ENCODE results near the gene URM1.

The URM1 gene

DNA sequence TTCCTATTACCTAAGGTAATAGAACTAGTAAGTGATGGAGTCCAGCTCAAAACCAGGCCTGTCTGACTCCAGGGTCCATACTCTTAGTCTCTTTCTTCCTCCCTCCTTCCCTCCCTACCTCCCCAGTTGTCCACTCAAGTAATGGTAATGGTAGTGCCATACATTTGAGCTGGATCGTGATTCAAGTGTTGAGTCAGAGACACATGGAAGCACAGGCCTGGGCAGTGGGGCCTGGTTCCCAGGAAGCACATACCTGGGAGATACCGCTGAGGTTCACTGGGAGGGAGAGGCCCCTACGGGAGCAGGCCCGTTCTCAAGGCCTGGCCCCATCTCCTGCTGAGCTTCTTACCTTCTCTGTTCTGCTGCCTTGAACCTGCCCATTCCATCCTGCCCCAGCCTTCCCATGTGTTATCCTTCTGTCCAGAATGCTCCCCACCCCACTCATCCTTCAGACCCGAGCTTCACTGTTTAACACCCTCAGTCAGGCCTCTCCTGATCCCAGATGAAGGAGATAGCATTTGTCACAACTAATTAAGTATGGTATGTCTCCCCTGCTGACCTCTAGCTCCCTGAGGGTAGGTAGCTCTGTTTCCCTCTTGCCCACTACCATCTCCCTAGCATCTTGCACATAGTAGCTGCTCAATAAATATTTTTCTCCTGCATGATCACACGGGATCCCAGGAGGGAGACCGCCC lies 13.8 kb downstream of the URM1 start:
- no peak for DNase-seq (ENCODE audit: low read depth in 3 of 3, low spot score in 1 of 3)

DNA sequence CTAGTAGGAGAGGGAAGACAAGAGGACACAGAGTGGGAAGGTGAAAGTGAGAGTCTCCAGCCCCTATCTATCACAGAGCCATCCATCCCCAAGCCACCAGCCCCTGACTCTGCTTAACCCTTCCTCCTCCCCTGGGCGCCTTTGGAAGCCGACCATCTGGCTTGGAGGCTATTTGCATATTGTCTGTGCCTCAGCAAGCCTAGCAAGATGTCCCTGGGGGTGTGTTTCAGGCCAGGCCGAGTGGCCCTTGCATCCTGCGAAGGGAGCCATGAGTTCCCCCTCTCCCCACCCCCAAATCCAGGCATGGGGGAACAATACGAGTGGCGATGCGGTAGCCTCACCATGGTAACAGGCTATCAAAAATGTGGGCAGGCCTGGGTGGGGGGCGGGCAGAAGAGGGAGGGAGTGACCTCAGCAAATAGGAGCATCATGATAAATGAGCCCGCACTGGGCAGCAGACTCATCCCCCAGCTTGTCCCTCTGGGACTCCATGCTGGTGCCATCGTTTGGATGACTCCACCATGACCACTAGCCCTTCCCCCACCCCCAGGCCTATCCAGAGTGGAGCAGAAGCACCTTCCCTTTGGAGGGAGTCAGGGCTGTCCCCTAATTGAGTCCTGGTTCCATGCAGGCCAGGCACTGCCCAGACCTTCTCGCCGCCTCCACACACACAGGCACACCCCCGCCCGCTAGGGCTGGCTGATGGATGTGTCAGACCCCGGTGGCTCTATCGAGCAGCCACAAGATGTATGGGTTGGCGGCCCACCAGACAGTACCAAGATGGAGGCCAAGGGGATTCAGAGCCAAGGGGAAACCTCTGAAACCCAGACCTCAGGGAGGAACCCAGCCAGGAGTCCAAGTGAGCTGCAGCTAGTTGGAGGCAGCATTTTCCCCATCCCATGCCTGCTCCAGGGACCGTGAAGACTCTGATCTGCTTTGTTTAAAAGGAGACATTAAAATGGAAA lies 14.6 kb downstream of the URM1 start:
- no peak for DNase-seq (ENCODE audit: low read depth in 3 of 3, low spot score in 1 of 3)

DNA sequence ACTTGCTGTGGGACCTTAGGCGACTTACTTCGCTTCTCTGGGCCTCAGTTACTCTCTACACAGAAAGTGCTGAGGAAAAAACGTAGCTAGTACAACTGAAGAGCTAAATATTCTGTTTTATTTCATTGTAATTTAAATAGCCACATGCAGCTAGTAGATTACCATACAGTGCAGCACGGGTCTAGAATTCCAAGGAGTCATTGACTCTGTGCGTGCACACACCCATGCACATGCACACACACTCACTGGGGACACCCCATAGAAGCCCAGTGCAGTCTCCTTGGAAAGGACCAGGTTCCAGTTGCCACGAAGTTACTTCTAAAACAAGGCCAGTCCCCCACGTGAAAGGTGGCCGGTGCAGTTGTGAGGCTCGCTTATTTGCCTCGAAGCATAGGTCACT lies 17.0 kb downstream of the URM1 start:
- no peak for DNase-seq (ENCODE audit: low read depth in 3 of 3, low spot score in 1 of 3)

DNA sequence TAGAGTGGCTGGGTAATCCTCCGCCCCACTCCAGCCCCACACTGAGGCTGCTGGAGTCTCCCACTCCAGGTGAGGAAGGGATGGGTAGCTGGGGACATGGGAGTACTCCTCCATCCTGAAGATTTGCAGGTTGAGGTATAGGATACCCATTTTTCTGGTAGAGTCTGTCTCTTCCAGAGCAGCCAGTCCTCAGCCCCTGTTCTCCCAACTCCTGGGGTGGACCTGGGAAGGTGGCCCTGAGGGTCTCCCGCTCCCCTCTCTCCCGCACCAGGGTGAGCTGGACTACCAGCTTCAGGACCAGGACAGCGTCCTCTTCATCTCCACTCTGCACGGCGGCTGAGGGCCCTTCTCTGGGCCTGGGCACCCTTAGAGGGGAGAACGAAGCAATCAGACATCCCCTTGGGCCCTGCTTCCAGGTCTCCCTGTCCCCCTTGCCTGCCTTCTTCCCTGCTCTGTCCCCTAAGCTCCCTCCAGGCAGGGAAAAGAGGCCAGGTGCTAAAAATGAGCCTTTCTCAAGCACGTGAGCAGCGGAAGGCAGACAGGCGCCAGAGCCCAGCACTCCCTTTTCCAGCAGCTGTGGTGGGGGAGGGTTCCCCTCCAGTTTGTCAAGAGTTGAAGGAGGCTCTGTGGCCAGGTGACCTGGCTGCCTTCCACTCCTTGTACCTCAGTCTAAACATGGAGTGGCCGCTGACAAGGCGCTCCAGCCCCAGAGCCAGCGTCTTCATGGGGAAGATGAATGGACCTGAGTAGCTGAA lies 18.4 kb downstream of the URM1 start:
- no peak for DNase-seq (ENCODE audit: low read depth in 3 of 3, low spot score in 1 of 3)

DNA sequence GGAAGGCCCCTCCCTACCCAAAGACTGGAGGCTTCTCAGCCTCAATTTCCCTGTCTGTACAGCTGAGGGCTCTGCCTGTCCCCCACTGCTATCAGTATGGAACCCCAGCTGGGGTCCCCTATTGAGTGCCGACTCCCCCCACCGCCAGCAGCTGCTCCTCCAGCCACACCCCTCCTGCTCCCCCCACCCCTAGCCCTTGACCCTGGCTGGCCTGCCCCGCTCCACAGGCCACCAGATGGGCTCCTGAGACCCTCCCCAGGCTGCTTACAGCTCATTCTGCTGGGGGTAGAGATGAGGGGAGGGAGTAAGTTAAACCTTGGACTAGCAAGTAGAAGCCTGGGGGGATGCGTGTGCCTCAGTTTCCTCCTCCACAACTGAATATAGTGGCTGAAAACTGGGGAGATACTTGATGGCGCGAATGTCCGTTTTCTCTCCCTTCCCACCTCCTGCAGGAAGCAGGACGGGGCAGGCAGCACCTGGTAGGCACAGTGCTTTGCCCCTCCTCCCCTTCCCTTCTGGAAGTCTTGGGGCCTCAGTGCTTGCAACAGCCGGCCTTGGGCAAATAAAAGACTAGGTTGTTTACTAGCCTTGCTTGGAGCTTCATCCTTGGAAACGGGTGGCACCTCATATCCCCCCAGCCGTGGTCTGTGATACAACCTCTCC lies 19.1 kb downstream of the URM1 start:
- no peak for DNase-seq (ENCODE audit: low read depth in 3 of 3, low spot score in 1 of 3)

DNA sequence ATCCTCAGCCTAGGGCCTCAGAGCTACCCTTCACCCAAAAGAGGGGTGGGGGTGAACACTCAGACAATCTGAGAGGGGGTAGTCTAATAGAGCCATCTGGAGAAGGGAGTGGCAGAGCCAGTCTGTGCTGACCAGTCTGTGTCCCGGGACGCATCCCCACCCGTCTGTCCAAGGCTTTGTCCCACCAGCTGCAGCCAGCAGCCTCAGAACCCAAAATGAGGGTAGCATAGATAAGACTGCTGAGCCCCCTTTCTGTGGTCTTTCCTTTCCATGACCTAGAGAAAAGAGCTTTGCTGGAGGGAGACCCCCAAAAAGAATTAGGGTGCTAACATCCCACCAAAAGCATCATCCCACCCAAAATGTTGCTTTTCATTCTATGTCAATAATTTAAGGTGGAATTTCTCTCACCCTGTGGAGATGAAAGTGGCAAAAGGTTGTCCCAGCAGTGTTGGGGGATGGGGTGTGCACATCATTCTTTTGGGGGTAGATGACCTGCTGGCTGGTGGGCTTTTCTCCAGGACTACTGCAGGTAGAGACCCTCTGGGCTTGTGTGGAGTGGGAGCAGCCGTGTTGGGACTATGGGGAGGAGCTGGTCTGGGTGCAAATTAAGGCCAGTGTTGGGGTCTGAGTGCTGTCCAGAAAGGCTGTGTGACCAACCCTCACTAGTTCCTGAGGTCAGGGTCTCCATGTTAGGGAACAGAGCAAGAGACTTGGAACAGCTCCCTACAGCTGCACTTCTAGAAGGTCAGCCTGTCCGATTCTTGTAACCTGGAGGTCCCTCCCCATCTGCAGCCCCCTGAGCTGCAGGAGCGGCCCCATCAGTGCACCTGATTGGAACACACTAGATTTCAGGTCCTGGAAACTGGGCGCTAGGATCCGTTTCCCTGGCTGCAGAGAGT lies 19.9 kb downstream of the URM1 start:
- DNase-seq (ENCODE audit: low read depth in 3 of 3, low spot score in 1 of 3): no peak

DNA sequence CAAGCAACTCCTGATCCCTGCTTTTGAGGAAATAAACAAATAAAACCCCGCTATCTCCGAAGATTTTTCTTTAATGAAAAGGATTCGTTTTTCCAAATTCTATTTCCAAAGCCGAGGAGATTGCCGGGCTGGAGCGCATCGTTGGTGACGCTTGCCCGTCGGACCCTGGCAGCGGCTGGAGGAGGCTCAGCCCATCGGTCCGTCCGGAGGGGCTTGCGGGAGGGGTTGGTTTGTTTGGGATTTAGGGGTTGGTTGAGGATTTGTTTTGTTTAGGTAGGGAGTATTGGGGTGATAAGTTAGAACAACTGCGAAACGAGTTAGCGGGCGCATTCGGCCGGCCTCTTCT lies 20.8 kb downstream of the URM1 start:
- no peak for DNase-seq (ENCODE audit: low read depth in 3 of 3, low spot score in 1 of 3)

DNA sequence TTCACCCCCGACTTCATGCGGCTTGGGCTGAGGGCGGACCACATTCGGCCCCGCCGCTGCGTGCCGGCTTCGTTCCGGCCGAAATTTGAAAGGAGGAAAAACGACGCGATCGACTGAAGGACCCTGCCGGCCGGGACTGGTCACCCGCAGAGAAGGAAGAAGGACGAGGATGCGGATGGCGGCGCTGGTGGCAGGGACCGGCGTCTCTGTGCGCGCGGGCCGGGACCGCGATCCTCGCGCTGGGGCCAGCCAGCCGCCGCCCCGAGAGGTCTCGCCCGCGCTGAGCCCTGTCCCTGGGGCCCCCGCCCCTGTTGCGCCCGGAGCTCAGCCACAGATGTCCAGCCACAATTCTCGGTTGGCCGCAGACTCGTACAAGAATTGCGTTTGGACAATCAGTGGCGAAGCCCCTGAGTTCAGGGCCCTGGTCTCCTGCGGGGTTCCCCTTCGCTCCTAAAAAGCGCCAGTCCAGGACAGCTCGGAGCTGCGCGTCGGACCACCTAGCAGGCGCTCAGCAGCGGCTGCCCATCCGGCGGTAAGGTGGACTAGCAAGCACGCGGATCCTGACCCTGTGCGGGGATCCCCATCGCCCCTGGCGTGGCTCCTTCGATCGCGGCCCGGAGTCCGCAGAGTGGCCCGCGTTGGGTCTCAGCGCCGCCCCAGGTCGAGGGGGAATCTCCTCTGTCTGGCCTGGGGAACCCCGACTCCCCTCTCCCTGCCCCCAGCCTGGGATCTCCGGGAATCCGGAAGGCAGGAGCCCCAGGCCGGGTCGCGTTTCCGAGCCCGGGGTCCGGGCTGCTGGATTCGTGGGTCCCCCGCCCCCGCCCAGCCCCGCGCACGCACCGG lies 21.3 kb downstream of the URM1 start:
- DNase-seq (ENCODE audit: low read depth in 3 of 3, low spot score in 1 of 3): no peak

DNA sequence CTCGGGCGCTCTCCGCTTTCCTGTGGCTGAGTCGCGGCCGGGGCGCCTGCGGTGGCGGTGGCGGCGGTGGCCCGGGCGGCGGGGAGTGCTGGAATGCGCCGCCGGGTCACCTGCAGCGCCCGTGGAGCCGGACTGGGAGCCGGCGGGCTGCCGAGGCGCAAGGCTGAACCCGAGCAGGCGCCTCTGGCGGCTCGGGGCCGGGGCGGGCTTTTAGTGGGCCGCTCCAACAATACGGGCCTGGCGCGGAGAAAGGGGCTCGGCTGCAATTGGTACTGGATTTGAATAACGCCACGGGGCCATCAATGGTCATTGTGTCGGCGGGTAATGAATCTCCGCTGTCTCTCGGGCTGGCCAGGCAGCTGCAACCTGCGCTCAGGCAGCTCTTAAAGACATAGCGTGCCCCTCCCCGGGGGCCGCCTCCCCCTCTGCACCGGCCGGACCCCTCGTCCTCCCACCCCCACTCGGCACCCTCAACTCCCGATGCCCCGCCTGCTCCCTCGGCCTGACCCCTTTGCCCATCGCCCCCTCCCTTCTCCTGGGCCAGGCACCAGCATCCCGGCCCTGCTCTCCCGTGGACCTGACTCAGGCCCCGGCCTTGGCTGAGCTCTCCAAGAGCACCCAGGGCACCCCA lies 22.1 kb downstream of the URM1 start:
- no peak for DNase-seq (ENCODE audit: low read depth in 3 of 3, low spot score in 1 of 3)

DNA sequence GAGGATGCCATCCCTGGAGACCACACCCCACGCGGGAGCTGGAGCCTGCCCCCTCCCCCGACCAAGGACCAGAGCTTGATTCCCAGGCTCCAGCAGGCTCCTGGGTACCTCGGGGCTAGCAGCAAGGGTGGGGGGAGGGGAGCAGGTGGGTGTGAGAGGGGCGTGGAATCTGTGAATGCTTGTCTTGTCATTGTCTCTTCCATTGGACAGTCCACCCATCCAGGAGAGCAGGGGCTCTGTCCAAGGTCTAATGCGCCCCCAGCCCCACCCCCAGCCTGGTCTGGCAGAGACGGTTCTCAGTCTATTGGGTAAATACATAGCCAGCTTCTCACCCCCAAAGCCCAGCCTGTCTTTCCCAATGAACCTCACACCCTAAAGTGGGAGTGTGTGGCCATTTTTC lies 22.8 kb downstream of the URM1 start:
- DNase-seq (ENCODE audit: low read depth in 3 of 3, low spot score in 1 of 3): no peak

DNA sequence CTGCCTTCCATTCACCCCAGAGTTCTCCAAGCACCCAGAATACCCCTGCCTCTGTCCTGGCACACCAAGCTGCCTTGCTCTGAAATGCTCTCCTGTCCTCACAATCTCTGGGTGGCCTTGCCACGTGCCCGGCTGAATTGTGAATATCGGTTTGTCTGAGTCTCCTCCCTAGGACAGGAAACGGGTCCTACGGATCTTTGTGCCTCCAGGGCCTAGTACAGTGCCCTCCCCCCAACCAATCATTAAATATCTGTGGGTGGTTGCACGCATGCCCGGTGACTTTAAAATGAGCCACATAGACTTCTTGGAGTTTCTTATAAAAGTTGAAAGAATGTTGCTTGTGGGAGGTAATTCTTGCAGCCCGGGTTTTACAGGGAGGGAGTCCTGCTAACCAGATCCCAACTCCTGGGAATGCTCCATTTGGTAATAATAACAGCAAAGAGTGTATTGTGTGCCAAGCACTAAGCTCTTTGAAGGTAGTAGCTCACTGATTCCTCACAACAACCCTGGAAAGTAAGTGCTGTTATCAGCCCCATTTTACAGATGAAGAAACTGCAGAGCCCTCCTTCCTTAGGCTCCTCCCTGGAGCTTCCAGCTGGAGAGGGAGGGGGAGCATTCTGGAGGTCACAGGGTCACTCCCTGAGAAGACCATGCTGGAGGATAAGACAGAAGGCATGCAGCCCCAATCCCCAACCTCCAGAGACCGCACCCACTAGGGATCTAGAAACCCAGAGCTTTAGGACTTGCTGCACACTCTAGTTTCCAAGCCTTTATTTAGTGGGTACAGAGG lies 23.4 kb downstream of the URM1 start:
- no peak for DNase-seq (ENCODE audit: low read depth in 3 of 3, low spot score in 1 of 3)

DNA sequence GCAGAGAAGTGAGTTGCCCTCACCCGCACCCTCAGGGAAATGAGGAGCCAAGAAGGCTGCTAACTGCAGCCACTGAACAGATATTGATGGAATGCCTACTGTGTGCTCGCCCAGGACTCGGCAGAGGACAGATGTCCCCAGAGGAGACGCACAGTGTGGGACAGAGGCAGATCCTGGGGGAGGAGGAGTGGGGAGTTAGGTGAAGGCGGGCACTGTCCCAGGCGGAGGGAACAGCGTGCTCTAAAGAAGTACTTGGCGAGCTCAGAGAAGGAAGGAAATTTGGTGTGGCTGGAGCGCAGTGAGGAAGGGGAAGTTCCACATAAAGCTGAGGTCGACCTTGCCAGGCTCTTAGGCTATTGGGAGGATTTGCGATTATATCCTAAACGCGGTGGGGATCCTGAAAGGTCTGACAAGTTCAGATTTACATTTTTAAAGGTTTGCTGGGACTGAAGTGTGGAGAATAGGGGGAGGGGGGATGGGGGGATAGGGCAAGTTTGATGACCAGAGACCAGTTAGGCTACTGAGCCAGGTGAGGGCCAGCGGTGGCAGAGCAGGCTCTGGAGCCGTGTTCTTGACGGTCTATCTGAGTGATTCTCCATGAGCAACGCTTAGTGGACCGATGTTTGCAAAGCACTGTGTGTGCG lies 25.9 kb downstream of the URM1 start:
- DNase-seq (ENCODE audit: low read depth in 3 of 3, low spot score in 1 of 3): no peak

DNA sequence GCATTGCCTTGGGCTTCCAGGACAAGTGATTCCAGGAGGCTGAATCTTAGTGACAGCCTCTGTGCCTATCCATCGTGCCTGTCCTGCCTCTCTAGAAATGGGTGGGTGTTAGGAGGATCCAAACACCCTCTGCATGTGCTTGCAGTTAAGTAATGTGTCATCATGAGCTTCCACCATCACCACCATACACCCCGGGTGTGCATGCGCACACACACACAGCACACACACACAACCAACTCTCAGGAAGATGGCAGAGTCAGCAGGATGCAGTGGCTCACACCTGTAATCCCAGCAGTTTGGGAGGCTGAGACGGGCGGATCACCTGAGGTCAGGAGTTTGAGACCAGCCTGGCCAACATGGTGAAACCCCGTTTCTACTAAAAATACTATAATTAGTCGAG lies 26.7 kb downstream of the URM1 start:
- DNase-seq (ENCODE audit: low read depth in 3 of 3, low spot score in 1 of 3): no peak

DNA sequence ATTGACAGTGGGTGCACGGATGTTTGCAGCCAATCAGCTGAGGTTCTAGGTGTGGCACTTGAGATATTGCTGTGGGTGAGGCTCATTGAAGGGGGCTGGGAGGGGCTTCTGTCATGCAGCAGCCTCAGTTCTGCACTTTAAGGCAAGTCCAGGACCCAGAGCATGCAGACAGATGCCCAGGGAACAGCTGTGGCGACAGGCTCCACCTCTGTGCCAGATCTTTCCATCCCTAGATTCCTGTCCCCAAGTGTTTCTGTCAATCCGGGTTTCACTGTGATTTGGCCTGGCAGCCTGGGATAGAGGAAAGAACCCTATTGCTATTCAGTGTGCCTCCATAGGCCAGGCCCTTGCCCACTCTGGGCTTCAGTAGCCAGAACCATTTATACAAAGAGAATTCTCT lies 28.7 kb downstream of the URM1 start:
- DNase-seq (ENCODE audit: low read depth in 3 of 3, low spot score in 1 of 3): no peak

DNA sequence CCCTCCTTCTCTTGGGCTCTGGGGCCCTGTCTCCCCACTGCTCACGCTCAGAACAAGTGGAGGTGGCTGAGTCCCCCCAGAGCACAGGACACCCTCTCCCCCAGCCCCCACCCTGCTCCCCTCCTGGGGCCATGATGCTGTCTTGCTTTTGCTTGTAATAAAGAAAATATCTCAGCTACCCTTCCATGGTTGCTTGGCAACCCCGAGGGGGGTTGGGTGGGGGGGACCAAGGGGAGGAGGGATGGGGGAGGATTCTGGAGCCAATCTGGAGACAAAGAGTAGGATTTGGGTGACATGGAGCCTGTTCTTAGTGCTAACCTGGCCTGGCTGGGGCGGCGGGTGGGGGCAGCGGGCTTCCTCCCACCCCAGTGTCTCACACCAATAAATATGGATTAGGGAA lies 33.4 kb downstream of the URM1 start:
- DNase-seq (ENCODE audit: low read depth in 3 of 3, low spot score in 1 of 3): no peak

DNA sequence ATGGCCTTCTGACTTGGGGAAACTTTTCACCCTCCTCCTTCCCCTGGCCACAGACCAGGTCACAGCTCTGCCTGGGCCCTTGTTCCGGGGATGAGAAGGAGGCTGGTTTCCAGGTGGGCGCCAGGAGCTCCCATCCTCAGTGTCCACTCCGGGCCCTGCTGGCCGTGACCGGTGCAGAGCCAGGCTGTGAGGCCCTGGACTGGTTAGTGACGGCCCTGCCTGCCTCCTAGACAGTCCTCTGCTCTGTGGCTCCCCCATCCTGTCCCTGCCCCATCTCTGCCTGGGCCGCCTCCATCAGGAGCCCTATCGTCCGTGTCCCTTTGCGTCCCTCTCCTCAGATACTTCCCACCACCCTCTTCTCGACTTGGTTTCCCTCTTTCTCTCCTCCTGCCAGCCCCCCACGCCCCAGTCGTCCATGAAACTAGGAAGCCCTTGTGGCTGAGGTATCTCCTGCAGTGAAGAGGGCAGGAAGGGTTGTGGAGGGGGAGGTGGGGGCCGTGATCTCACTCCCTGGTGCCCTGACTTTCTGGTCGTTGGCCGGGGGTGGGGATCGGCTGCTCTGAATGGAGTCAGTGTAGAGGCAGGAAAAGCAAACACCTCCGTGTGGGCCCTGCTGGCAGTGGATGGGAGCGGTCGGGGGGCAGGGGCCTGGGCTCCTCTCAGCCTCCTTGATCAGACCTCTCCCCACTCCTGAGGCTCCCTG lies 34.1 kb downstream of the URM1 start:
- DNase-seq (ENCODE audit: low read depth in 3 of 3, low spot score in 1 of 3): no peak

DNA sequence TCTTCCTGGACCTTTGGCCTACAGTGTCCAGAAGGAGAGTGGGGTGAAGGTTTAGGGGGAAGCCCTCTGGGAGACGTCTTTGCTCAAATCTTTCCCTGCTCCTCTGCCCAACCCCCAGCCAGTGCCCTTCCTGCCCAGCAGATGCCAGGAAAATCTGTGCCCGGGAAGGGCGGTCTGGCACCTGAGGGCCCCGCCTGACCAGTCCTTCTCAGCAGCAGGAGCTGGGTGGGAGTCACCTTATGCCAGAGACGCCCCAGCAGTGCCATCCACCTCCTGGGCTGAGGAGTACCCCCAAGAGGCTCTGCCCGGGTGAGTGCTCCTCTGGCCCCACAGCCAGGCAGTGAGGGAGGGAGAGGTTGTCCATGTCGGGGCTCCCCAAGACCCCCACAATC lies 34.6 kb downstream of the URM1 start:
- DNase-seq (ENCODE audit: low read depth in 3 of 3, low spot score in 1 of 3): no peak

Data from stimulated activated CD4-positive, alpha-beta T cell treated with anti-CD3 and anti-CD28 coated beads, TNF-alpha, amount 100 ng/mL, for 1 hour (primary cell).